GM19463 (cell line): ENCODE measurements around the gene APOO.

Source experiments
- ATAC-seq: cut with Tn5 transposase; IDR thresholded peaks from one replicate; pipeline ENCODE4 v1.9.1; 2021; ENCODE audit warnings: mild to moderate bottlenecking, moderate library complexity; ENCODE audit not compliant: unreplicated experiment

The APOO gene

GRCh38 chrX:23907498-23908218, at the start of gene APOO, which contains the start of gene CXorf58:
Gene APOO, minus strand, starts transcription at chrX:23907938. Its CDS starts 236 bp downstream, at chrX:23907702.
Gene CXorf58, plus strand, starts transcription at chrX:23908006. Its CDS starts 2,297 bp downstream, at chrX:23910303.
- ATAC-seq: peak; percentile 88

GRCh38 chrX:23954396-23954795, 46.7 kb upstream of the APOO start:
- ATAC-seq: no peak

- no peak for ATAC-seq
Observed at GRCh38 chrX:23953908-23954269, 46.2 kb upstream of the APOO start.

GRCh38 chrX:23952984-23953907, 45.5 kb upstream of the APOO start:
- peak; percentile 90 for ATAC-seq

- no peak for ATAC-seq
Observed at GRCh38 chrX:23952391-23952790, 44.7 kb upstream of the APOO start.

- ATAC-seq: no peak
Observed at GRCh38 chrX:23945206-23945605, 37.5 kb upstream of the APOO start.

- ATAC-seq: no peak
Observed at GRCh38 chrX:23944234-23944633, 36.5 kb upstream of the APOO start.

- no peak for ATAC-seq
Observed at GRCh38 chrX:23939203-23939602, 31.5 kb upstream of the APOO start.

GRCh38 chrX:23938690-23939089, 31.0 kb upstream of the APOO start:
- ATAC-seq: no peak

- no peak for ATAC-seq
Observed at GRCh38 chrX:23937100-23937499, 29.4 kb upstream of the APOO start.

- ATAC-seq: no peak
Observed at GRCh38 chrX:23936180-23936579, 28.4 kb upstream of the APOO start.

GRCh38 chrX:23935106-23935505, 27.4 kb upstream of the APOO start:
- no peak for ATAC-seq

GRCh38 chrX:23932046-23932445, 24.3 kb upstream of the APOO start:
- no peak for ATAC-seq

GRCh38 chrX:23930894-23931604, 23.3 kb upstream of the APOO start:
- ATAC-seq: no peak

- ATAC-seq: no peak
Observed at GRCh38 chrX:23926015-23926414, 18.3 kb upstream of the APOO start.

- ATAC-seq: no peak
Observed at GRCh38 chrX:23919706-23920320, 12.1 kb upstream of the APOO start.

- no peak for ATAC-seq
Observed at GRCh38 chrX:23919148-23919547, 11.4 kb upstream of the APOO start.

- no peak for ATAC-seq
Observed at GRCh38 chrX:23911126-23911835, 3.5 kb upstream of the APOO start.

GRCh38 chrX:23908219-23909004, 674 bp upstream of the APOO start:
- no peak for ATAC-seq

- peak; percentile 3 for ATAC-seq
Observed at GRCh38 chrX:23907111-23907497, 634 bp downstream of the APOO start.
